Type B pancreatic cell (in vitro differentiated cells): ENCODE data around the gene ICA1L. TPM values are rescaled to one million over a fixed set of nuclear protein-coding genes. Genes with fewer than 3 reads are reported as not detected.
"Not testable (repeated sequence)": the region's sequence is repeated elsewhere in the genome, so short reads cannot be mapped to it uniquely, and the experiment has no call there.

Experiments
- DNase-seq: peaks from one replicate; pipeline ENCODE4 v3.0.0; 2021; ENCODE audit warnings: mixed read lengths; ENCODE audit not compliant: unreplicated experiment; ENCODE audit errors: extremely low spot score
- H3K27ac Mint-ChIP-seq: 2 replicates; pipeline ENCODE4 v1.8.0; 2021; ENCODE audit warnings: mild to moderate bottlenecking, mixed read lengths
- H3K27me3 Mint-ChIP-seq: 2 replicates; pipeline ENCODE4 v1.8.0; 2021; ENCODE audit warnings: mixed read lengths
- H3K36me3 Mint-ChIP-seq: 2 replicates; pipeline ENCODE4 v1.8.0; 2021; ENCODE audit warnings: mixed read lengths
- H3K4me1 Mint-ChIP-seq: one replicate; pipeline ENCODE4 v1.8.0; 2021; ENCODE audit warnings: mixed read lengths; ENCODE audit not compliant: unreplicated experiment
- H3K4me3 Mint-ChIP-seq: 2 replicates; pipeline ENCODE4 v1.8.0; 2021; ENCODE audit warnings: mild to moderate bottlenecking, mixed read lengths
- H3K9me3 Mint-ChIP-seq: 2 replicates; pipeline ENCODE4 v1.8.0; 2021; ENCODE audit warnings: mixed read lengths
- total RNA-seq: library from RNA; stranded (reverse); gene quantifications from 2 replicates; pipeline ENCODE4 v1.2.1, GENCODE V29; 2021; ENCODE audit warnings: low replicate concordance
- TF ChIP-seq, protein P1 (sequence below): fragments of 200-600 bp; sonication (generic); conservative IDR thresholded peaks from 2 replicates; pipeline ENCODE4 v1.5.0; 2021; ENCODE audit warnings: antibody characterized with exemption, mild to moderate bottlenecking

The ICA1L gene
- total RNA-seq, 1 donor from 2014 or later = 11.5 TPM

DNA sequence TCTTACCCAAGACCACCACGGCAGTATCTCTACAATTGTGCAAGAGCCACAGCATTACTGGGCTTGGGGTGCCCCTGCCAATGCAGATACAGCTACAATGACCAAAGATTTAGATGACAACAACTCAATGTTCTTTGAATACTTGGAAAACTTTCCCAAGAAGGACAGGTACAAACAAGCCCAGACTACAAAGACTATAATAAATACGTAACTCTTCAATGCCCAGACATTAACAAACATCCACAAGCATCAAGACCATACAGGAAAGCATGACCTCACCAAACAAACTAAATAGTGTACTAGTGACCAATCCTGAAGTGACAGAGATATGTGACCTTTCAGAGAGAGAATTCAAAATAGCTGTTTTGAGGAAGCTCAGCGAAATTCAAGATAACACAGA, 62.8 kb downstream of the ICA1L start:
- no peak overlapping the region for H3K27ac Mint-ChIP-seq
- H3K4me3 Mint-ChIP-seq = no peak overlapping the region
- DNase-seq = no peak
- TF ChIP-seq, protein P1, sequence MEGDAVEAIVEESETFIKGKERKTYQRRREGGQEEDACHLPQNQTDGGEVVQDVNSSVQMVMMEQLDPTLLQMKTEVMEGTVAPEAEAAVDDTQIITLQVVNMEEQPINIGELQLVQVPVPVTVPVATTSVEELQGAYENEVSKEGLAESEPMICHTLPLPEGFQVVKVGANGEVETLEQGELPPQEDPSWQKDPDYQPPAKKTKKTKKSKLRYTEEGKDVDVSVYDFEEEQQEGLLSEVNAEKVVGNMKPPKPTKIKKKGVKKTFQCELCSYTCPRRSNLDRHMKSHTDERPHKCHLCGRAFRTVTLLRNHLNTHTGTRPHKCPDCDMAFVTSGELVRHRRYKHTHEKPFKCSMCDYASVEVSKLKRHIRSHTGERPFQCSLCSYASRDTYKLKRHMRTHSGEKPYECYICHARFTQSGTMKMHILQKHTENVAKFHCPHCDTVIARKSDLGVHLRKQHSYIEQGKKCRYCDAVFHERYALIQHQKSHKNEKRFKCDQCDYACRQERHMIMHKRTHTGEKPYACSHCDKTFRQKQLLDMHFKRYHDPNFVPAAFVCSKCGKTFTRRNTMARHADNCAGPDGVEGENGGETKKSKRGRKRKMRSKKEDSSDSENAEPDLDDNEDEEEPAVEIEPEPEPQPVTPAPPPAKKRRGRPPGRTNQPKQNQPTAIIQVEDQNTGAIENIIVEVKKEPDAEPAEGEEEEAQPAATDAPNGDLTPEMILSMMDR = no peak
- H3K4me1 Mint-ChIP-seq = no peaks in the 10 kb centered on the region
- H3K9me3 Mint-ChIP-seq = peaks cover 4% of the 10 kb centered on the region
- H3K36me3 Mint-ChIP-seq = peaks cover 19% of the 10 kb centered on the region
- no peaks in the 10 kb centered on the region for H3K27me3 Mint-ChIP-seq

DNA sequence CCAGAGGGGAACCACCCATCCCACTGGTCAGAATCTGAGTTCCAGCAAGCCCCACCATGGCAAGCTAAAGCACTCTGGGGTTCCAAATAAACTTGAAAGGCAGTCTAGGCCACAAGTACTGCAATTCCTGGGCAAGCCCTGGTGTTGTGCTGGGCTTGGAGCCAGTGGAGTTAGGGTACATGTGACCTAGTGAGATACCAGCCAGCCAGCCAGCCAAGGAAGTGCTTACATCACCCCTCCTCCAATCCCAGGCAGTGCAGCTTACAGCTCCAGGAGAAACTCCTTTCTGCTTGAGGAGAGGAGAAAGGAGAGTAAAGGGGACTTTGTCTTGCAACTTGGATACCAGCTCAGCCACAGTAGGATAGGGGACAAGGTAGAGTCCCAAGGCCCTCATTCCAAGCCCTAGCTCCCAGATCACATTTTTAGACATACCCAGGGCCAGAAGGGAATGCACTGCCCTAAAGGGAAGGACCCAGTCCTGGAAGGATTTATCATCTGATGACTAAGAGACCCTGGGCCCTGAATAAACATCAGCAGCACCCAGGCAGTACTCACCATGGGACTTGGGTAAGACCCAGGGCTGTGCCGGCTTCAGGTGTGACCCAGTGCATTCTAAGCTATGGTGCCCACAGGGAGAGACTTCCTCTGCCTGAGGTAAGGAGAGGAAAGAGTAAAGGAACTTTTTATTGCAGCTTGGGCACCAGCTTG, 64.0 kb downstream of the ICA1L start:
- H3K4me3 Mint-ChIP-seq, H3K27ac Mint-ChIP-seq, H3K9me3 Mint-ChIP-seq, DNase-seq, H3K27me3 Mint-ChIP-seq, H3K4me1 Mint-ChIP-seq: not testable (repeated sequence)
- H3K36me3 Mint-ChIP-seq = peaks cover 18% of the 10 kb centered on the region

DNA sequence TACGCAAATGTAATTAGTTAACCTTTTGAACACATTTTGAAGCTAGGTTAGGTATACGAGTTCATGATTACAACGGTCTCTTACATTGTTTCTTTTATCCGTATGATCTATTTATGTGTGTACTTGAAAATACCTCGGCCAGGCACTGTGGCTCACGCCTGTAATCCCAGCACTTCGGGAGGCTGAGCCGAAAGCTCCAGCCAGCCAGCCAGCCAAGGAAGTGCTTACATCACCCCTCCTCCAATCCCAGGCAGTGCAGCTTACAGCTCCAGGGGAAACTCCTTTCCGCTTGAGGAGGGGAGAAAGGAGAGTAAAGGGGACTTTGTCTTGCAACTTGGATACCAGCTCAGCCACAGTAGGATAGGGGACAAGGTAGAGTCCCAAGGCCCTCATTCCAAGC, 65.7 kb downstream of the ICA1L start:
- not testable (repeated sequence) for H3K9me3 Mint-ChIP-seq, DNase-seq, H3K4me3 Mint-ChIP-seq, H3K27me3 Mint-ChIP-seq, H3K27ac Mint-ChIP-seq, H3K4me1 Mint-ChIP-seq
- H3K36me3 Mint-ChIP-seq = peaks cover 11% of the 10 kb centered on the region

DNA sequence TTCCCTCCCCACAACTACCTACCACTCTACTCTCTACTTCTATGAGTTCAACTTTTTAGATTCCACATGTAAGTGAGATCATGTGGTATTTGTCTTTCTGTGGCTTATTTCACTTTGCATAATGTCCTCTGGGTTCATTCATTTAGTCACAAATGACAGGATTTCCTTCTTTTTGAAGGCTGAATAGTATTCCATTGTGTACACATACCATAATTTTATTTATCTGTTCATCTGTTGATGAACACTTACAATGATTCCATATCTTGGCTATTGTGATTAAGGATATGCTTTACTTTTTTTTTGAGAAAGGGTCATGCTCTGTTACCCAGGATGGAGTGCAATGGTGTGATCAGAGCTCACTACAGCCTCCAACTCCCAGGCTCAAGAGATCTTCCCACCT, 73.6 kb downstream of the ICA1L start:
- DNase-seq = no peak
- Mint-ChIP-seq H3K4me3 (no peak overlapping the region), H3K9me3 (peaks cover 8% of the 10 kb centered on the region), H3K36me3 (peaks cover 19% of the 10 kb centered on the region), H3K27me3 (no peaks in the 10 kb centered on the region), H3K27ac (no peak overlapping the region), H3K4me1 (no peaks in the 10 kb centered on the region)
- TF ChIP-seq, protein P1 = no peak

DNA sequence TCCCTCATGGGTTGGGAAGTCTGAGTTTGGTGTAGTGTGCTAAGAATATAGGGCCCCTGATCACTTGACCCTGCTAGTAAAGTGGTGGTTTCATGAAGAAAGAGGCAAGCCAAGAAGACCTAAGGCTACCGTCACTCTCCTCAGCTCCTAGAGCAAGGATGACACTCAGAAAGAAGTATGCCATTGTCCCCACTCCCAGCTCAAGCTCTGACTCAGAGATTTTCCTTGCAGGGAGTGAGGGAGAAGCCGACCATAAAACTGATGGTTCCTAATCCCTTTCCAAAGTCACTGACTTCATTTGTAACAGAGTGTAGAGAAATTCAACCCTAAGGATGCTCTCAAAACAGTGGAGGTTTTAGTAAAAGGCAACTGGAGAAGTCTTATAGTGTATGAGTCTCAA, 80.9 kb downstream of the ICA1L start:
- Mint-ChIP-seq H3K27ac (no peak overlapping the region), H3K4me1 (peaks cover 4% of the 10 kb centered on the region), H3K27me3 (no peaks in the 10 kb centered on the region), H3K4me3 (no peak overlapping the region), H3K36me3 (peaks cover 19% of the 10 kb centered on the region), H3K9me3 (no peaks in the 10 kb centered on the region)
- DNase-seq = no peak
- TF ChIP-seq, protein P1 = no peak

DNA sequence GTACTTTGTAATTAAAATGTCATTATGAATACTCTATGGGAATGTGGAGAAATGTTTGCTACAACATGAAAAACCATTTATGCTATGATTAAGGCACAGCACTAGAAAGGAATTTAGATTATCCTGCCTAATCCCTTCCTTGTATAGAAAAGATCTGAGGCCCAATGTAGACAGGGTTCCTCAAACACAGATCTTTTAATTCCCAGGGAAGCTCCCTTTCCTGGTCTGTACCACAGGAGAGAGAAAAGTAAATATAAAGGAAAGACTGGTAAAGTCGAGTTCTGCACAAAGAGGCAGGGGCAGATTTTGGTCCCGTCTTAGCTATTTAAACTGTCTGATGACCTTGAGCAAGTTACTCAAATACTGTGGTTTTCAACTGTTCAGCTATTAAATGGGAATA, 84.7 kb downstream of the ICA1L start:
- TF ChIP-seq, protein P1 = no peak
- no peak for DNase-seq
- Mint-ChIP-seq H3K4me3 (no peak overlapping the region), H3K36me3 (peaks cover 26% of the 10 kb centered on the region), H3K4me1 (peaks cover 4% of the 10 kb centered on the region), H3K27me3 (no peaks in the 10 kb centered on the region), H3K9me3 (no peaks in the 10 kb centered on the region), H3K27ac (no peak overlapping the region)
